Hepatocyte (in vitro differentiated cells): ENCODE results near the gene DDX11. TPM values are rescaled to one million over a fixed set of nuclear protein-coding genes. Genes with fewer than 3 reads are reported as not detected.
A peak's percentile ranks its signal among the peaks of the same experiment; 100 is the strongest.
"Not testable (repeated sequence)": the region's sequence is repeated elsewhere in the genome, so short reads cannot be mapped to it uniquely, and the experiment has no call there.

Source experiments
- DNase-seq: peaks from one replicate; pipeline ENCODE4 v3.0.0-alpha.2; 2016; ENCODE audit warnings: low spot score
- H2AFZ ChIP-seq: fragments of 200-600 bp; sonication (generic); 2 replicates; pipeline ENCODE4 v1.6.0; 2016; ENCODE audit warnings: antibody characterized with exemption, mild to moderate bottlenecking
- H3K27ac ChIP-seq: fragments of 200-600 bp; sonication (generic); 2 replicates; pipeline ENCODE4 v1.5.1; 2016; ENCODE audit warnings: mild to moderate bottlenecking
- H3K27me3 ChIP-seq: fragments of 200-600 bp; sonication (generic); 2 replicates; pipeline ENCODE4 v1.6.1; 2016
- H3K36me3 ChIP-seq: fragments of 200-600 bp; sonication (generic); replicated peaks from 2 replicates; pipeline ENCODE4 v1.5.1; 2016; ENCODE audit warnings: low read depth; ENCODE audit not compliant: insufficient read depth
- H3K4me1 ChIP-seq: fragments of 200-600 bp; sonication (generic); 2 replicates; pipeline ENCODE4 v1.5.1; 2016; ENCODE audit warnings: mild to moderate bottlenecking, moderate library complexity; ENCODE audit not compliant: insufficient read depth
- H3K4me2 ChIP-seq: fragments of 200-600 bp; sonication (generic); 2 replicates; pipeline ENCODE4 v1.6.0; 2016
- H3K4me3 ChIP-seq: fragments of 200-600 bp; sonication (generic); 2 replicates; pipeline ENCODE4 v1.5.1; 2016; ENCODE audit warnings: mild to moderate bottlenecking
- H3K79me2 ChIP-seq: fragments of 200-600 bp; sonication (generic); 2 replicates; pipeline ENCODE4 v1.6.0; 2017; ENCODE audit warnings: mild to moderate bottlenecking
- H3K9me2 ChIP-seq: fragments of 200-600 bp; sonication (generic); replicated peaks from 2 replicates; pipeline ENCODE4 v1.6.0; 2017; ENCODE audit warnings: mild to moderate bottlenecking; ENCODE audit not compliant: insufficient read depth
- H3K9me3 ChIP-seq: fragments of 200-600 bp; sonication (generic); 2 replicates; pipeline ENCODE4 v1.5.1; 2016; ENCODE audit warnings: low read depth, mild to moderate bottlenecking
- H4K20me1 ChIP-seq: fragments of 200-600 bp; sonication (generic); 2 replicates; pipeline ENCODE4 v1.6.0; 2016; ENCODE audit warnings: mild to moderate bottlenecking; ENCODE audit not compliant: insufficient read depth, poor library complexity, severe bottlenecking
- EZH2 ChIP-seq: fragments of 200-600 bp; sonication (generic); IDR thresholded peaks from 2 replicates; pipeline ENCODE4 v1.6.1; 2016; ENCODE audit warnings: antibody characterized with exemption, mild to moderate bottlenecking, borderline replicate concordance
- EZH2phosphoT487 ChIP-seq: fragments of 200-600 bp; sonication (generic); IDR thresholded peaks from one replicate; pipeline ENCODE4 v1.6.1; 2018; ENCODE audit warnings: antibody characterized with exemption, mild to moderate bottlenecking, low read depth, moderate library complexity; ENCODE audit not compliant: unreplicated experiment, severe bottlenecking
- WGBS: methylation state at CpG from one replicate; pipeline ENCODE4 v1.1.6; 2016; ENCODE audit warnings: low lambda C conversion rate; ENCODE audit errors: missing lambda C conversion rate; 5-methylcytosine and 5-hydroxymethylcytosine counted together
- polyA plus RNA-seq: library from polyadenylated mRNA; unstranded; fragments of >200 nt; fragmentation: Nextera tagmentation; extraction: Ambion mirVana; gene quantifications from 2 replicates; pipeline ENCODE4 v1.2.1, GENCODE V29; 2016
- total RNA-seq: library from RNA; depleted of rRNA; stranded (reverse); fragments of >200 nt; gene quantifications from 2 replicates; pipeline ENCODE4 v1.2.3, GENCODE V29; 2014
- TF ChIP-seq, protein P1 (sequence below): fragments of 200-600 bp; sonication (generic); IDR thresholded peaks from 2 replicates; pipeline ENCODE4 v1.5.1; 2016; ENCODE audit warnings: antibody characterized with exemption, mild to moderate bottlenecking; ENCODE audit not compliant: poor library complexity

Gene DDX11
- total and polyA plus RNA-seq, 2 experiments from 2014 or later = 24.8 to 29.7 TPM

DNA sequence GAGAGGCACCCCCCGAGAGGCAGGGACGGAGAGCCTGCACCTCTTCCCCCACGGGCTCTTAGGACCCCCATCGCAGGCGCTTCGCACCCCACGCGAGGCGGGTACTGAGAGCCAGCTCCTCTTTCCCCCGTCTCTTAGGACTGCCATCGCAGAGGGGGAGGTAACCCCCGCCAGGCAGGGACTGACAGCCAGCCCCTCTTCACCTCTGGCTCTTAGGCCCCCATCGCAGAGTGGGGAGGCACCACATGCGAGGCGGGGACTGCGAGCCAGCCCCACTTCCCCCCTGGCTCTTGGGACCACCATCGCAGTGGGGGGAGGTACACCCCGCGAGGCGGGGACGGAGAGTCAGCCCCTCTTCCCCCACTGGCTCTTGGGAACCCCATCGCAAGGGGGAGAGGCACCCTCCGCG is 46.1 kb downstream of the DDX11 start:
- no peak for TF ChIP-seq EZH2
- TF ChIP-seq, protein P1, sequence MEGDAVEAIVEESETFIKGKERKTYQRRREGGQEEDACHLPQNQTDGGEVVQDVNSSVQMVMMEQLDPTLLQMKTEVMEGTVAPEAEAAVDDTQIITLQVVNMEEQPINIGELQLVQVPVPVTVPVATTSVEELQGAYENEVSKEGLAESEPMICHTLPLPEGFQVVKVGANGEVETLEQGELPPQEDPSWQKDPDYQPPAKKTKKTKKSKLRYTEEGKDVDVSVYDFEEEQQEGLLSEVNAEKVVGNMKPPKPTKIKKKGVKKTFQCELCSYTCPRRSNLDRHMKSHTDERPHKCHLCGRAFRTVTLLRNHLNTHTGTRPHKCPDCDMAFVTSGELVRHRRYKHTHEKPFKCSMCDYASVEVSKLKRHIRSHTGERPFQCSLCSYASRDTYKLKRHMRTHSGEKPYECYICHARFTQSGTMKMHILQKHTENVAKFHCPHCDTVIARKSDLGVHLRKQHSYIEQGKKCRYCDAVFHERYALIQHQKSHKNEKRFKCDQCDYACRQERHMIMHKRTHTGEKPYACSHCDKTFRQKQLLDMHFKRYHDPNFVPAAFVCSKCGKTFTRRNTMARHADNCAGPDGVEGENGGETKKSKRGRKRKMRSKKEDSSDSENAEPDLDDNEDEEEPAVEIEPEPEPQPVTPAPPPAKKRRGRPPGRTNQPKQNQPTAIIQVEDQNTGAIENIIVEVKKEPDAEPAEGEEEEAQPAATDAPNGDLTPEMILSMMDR = no peak
- TF ChIP-seq EZH2phosphoT487 = no peak
- Histone ChIP-seq H4K20me1 (no peaks in the 10 kb centered on the region), H2AFZ (no peak overlapping the region), H3K9me3 (no peaks in the 10 kb centered on the region), H3K79me2 (no peaks in the 10 kb centered on the region), H3K4me2 (peak overlapping the region; percentile 99), H3K27ac (no peak overlapping the region), H3K4me1 (peaks cover 8% of the 10 kb centered on the region), H3K36me3 (no peaks in the 10 kb centered on the region), H3K4me3 (no peak overlapping the region), H3K27me3 (peaks cover 35% of the 10 kb centered on the region), H3K9me2 (no peaks in the 10 kb centered on the region)
- no CpG with 5 or more reads among the region's 24 CpGs for WGBS
- no peak for DNase-seq

DNA sequence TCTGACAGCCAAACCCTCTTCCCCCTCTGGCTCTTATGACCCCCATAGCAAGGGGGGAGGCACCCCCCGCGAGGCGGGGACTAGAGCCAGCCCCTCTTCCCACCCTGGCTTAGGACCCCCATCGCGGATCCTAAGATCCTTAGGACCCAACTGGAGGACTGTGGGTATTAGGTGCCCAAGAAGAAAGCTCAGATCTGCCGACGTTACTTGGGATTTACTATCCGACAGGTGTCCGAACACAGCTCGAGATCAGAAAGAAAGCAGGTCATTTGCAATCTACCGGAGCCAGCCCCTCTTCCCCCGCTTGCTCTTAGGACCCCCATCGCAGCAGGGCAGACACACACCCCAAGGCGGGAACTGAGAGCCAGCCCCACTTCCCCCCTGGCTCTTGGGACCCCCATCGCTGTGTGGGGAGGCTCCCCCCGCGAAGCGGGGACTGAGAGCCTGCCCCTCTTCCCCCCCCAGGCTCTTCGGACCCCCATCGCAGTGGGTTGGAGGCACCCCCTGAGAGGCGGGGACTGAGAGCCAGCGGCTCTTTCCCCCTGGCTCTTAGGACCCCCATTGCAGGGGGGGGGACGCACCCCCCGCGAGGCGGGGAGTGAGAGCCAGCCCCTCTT is 46.8 kb downstream of the DDX11 start:
- H3K4me3 ChIP-seq = no peak overlapping the region
- WGBS = 26% methylated on average over 8 of the region's 26 CpGs
- no peak overlapping the region for H3K27ac ChIP-seq
- H3K9me2 ChIP-seq = no peaks in the 10 kb centered on the region
- no peak overlapping the region for H2AFZ ChIP-seq
- no peaks in the 10 kb centered on the region for H3K9me3 ChIP-seq
- H3K4me2 ChIP-seq = no peak overlapping the region
- TF ChIP-seq, protein P1 = no peak
- no peak for TF ChIP-seq EZH2phosphoT487
- no peak for TF ChIP-seq EZH2
- H4K20me1 ChIP-seq = no peaks in the 10 kb centered on the region
- H3K27me3 ChIP-seq = peaks cover 35% of the 10 kb centered on the region
- H3K79me2 ChIP-seq = no peaks in the 10 kb centered on the region
- no peaks in the 10 kb centered on the region for H3K36me3 ChIP-seq
- DNase-seq = no peak
- H3K4me1 ChIP-seq = peaks cover 8% of the 10 kb centered on the region

DNA sequence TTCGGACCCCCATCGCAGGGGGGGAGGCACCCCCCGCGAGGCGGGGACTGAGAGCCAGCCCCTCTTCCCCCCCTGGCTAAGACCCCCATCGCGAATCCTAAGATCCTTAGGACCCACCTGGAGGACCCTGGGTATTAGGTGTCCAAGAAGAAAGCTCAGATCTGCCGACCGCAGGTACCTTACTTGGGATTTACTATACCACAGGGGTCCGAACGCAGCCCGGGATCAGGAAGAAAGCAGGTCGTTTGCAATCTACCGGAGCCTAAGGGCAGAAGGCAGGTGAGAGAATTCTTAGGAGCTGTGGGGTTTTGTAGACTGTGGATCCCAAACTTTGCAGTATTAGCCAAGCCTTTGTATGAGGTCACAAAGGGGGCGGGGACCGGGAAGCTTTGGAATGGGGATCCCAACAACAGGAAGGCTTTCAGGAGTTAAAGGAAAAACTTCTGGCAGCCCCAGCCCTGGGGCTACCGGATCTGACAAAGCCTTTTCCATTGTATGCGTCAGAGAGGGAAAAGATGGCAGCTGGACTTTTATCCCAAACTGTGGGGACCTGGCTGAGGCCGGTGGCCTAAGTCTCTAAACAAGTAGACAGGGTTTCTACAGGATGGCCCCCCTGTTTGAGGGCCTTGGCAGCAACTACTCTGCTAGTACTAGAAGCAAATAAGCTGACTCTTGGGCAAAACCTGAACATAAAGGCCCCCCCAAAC is 47.5 kb downstream of the DDX11 start:
- peaks cover 33% of the 10 kb centered on the region for H3K27me3 ChIP-seq
- H3K27ac ChIP-seq, H3K4me1 ChIP-seq, H3K79me2 ChIP-seq, H2AFZ ChIP-seq, H3K4me3 ChIP-seq, H3K36me3 ChIP-seq, DNase-seq, H3K9me2 ChIP-seq, H3K9me3 ChIP-seq, H3K4me2 ChIP-seq, H4K20me1 ChIP-seq: not testable (repeated sequence)
- WGBS = 26% methylated on average over 14 of the region's 19 CpGs

GRCh38 chr12:31122481-31122880 is 48.8 kb downstream of the DDX11 start:
- Histone ChIP-seq H3K9me2 (no peaks in the 10 kb centered on the region), H3K4me1 (no peaks in the 10 kb centered on the region), H3K36me3 (no peaks in the 10 kb centered on the region), H3K4me2 (no peak overlapping the region), H3K9me3 (no peaks in the 10 kb centered on the region), H3K27me3 (peaks cover 21% of the 10 kb centered on the region), H3K79me2 (no peaks in the 10 kb centered on the region), H3K4me3 (no peak overlapping the region), H3K27ac (no peak overlapping the region), H2AFZ (no peak overlapping the region), H4K20me1 (no peaks in the 10 kb centered on the region)
- TF ChIP-seq, protein P1 = no peak
- TF ChIP-seq EZH2phosphoT487 = no peak
- no peak for TF ChIP-seq EZH2
- no peak for DNase-seq
- no CpG with 5 or more reads among the region's 19 CpGs for WGBS

DNA sequence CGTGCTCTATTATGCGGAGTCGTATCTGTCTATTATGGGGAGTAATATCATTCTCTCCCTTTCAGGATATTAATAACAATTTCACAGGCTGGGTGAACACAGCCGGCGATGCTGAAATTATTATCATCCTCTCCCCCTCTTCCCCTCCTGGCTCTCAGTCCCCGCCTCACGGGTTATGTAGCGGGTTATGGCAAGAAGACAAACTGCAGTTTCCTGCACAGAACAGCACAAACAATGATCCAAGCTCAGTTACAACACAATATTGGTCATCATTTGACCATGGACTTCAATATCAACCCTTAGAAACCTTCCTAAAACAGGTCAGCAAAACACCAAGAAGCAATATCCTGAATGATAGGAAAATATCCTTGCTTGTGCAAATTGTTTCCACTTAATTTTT is 50.5 kb downstream of the DDX11 start:
- H3K79me2 ChIP-seq, H2AFZ ChIP-seq, H3K4me2 ChIP-seq, H3K9me2 ChIP-seq, H3K4me1 ChIP-seq, DNase-seq, H4K20me1 ChIP-seq, H3K4me3 ChIP-seq, H3K9me3 ChIP-seq, H3K27ac ChIP-seq, H3K27me3 ChIP-seq, H3K36me3 ChIP-seq: not testable (repeated sequence)
- WGBS = 93% methylated on average over 8 of the region's 8 CpGs

DNA sequence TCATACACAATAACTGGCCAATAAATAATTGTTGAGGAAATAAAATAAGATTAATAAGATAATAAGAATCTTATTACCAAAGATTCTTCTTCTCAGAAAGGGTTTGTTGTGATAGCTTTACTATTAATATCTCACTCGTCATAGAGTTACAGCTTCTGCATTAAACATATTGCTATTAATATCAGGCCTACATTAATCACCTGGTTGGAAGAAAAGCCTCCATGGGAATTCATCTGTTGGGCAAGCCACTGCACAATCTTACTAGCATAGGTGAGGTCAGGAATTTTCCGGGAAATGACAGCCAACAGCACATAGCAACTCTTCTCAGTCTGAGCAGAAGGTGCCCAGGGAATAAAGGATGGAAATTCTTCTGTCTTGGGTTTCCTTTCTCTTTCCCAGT is 51.5 kb downstream of the DDX11 start:
- not testable (repeated sequence) for H3K9me2 ChIP-seq, H3K27ac ChIP-seq, H3K4me2 ChIP-seq, H3K4me1 ChIP-seq, DNase-seq, H3K79me2 ChIP-seq, H3K36me3 ChIP-seq, H2AFZ ChIP-seq, H3K9me3 ChIP-seq, H4K20me1 ChIP-seq, H3K4me3 ChIP-seq, H3K27me3 ChIP-seq
- 95% methylated on average over 2 of the region's 2 CpGs for WGBS
